Small intestine (tissue), 7 donors: ENCODE measurements around the gene PUS7. TPM values are rescaled to one million over a fixed set of nuclear protein-coding genes. Genes with fewer than 3 reads are reported as not detected.
"Not testable (repeated sequence)": the region's sequence is repeated elsewhere in the genome, so short reads cannot be mapped to it uniquely, and the experiment has no call there.

Source experiments
- DNase-seq, 2 donors: peaks; one replicate each; pipeline versions ENCODE4 v3.0.0 to v3.0.0-alpha.2; 2013
- FAIRE-seq: peaks from 2 replicates; lab custom pipeline; 2012; peaks lifted over from hg19 to GRCh38; lab: Jason Lieb, UNC
- H3K27ac ChIP-seq, 3 donors: one replicate each; pipeline ENCODE4 v1.5.1; 2013; ENCODE audit warnings: low read length in 2 of 3, mild to moderate bottlenecking in 2 of 3, control low read depth in 1 of 3, inconsistent platforms in 1 of 3, low read depth in 1 of 3, moderate library complexity in 1 of 3
- H3K27me3 ChIP-seq, 3 donors: one replicate each; pipeline ENCODE4 v1.6.1; 2013; ENCODE audit warnings: low read length in 3 of 3, inconsistent platforms in 1 of 3; ENCODE audit not compliant: control insufficient read depth in 3 of 3, insufficient read depth in 3 of 3
- H3K36me3 ChIP-seq, 3 donors: one replicate each; pipeline ENCODE4 v1.6.1; 2013; ENCODE audit warnings: low read length in 3 of 3, inconsistent platforms in 1 of 3, low read depth in 1 of 3, mild to moderate bottlenecking in 1 of 3, moderate library complexity in 1 of 3; ENCODE audit not compliant: control insufficient read depth in 3 of 3, insufficient read depth in 2 of 3
- H3K4me1 ChIP-seq, 3 donors: one replicate each; pipeline ENCODE4 v1.6.1; 2013; ENCODE audit warnings: low read length in 2 of 3, inconsistent platforms in 1 of 3, low read depth in 1 of 3, mild to moderate bottlenecking in 1 of 3, moderate library complexity in 1 of 3; ENCODE audit not compliant: control insufficient read depth in 3 of 3, insufficient read depth in 2 of 3
- H3K4me3 ChIP-seq, 3 donors: one replicate each; pipeline ENCODE4 v1.5.1; 2013; ENCODE audit warnings: low read length in 3 of 3, control low read depth in 1 of 3, inconsistent platforms in 1 of 3, low read depth in 1 of 3, mild to moderate bottlenecking in 1 of 3, moderate library complexity in 1 of 3
- H3K9me3 ChIP-seq, 2 donors: one replicate each; pipeline ENCODE4 v1.6.1; 2013; ENCODE audit warnings: low read depth in 1 of 2, low read length in 1 of 2; ENCODE audit not compliant: control insufficient read depth in 2 of 2, insufficient read depth in 1 of 2
- WGBS, 3 donors: extraction: QIAGEN DNeasy Blood & Tissue Kit; methylation state at CpG; one replicate each; pipeline ENCODE4 v1.1.7; 2013; 5-methylcytosine and 5-hydroxymethylcytosine counted together
- polyA plus RNA-seq, 4 donors: library from polyadenylated mRNA; stranded (reverse) in 3 of 4; unstranded in 1 of 4; fragments of 200-250 nt in 3 of 4; fragments of 120-200 nt in 1 of 4; gene quantifications; one replicate each; pipeline versions ENCODE4 v1.2.1 to v1.2.3, GENCODE V29; 2013
- donor health status: healthy with polysubstance abuse.
- donor health status: control.
- donor health status: control.
- donor health status: Bipolar disorder and iron deficiency.
- donor health status: healthy.

Gene PUS7
- polyA plus RNA-seq, 4 donors = 1.3 to 12.4 (median 4.4) TPM

DNA sequence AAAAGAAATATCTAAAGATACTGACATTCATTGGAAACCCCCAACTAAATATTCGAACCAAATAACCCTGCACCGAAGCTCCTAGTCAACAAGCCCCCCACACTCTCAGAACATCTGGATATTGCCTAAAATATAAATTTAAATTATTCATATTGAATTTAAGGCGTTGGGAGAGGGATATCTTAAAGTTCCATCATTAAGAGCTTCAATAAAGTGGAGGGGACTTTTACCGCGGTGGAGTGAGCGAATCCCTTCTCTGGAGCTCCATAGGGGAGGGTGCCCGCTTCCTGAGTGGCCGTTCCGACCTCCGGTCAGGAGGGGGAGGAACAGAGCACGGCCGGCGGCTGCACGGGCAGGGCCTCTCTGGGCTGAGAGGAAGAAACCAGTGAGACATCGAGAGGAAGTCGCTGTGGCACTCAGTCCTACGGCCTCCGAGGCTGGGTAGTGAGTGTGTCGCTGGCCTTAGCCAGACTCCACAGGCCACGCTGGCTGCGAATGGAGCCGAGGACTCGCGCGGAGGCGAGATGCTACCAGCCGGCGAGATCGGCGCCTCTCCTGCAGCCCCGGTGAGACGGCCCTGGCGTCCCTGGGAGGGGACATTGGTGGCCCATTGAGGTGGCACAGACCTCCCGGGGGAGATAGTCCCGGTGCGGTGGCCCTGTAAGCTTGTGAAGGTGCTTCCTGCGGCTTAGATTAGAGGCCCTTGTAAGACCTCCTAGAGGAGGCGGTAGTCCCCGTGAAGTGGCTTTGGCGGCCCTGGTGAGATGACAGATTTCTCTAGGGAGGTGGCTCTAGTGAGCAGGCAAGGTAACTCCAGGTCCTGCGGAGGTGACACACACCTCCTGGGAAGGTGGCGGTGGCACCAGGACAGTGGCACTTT is 10.0 kb upstream of the PUS7 start, which contains the start of gene RINT1:
RINT1 (plus strand) TSS at position 410 of the 880 bp plus-strand sequence; CDS start at position 525, 115 bp downstream.
- Histone ChIP-seq H3K27ac (peak within 1 kb of the TSS; percentile 63 to 93 (median 90)), H3K4me1 (peaks cover 3 to 14% (median 8%) of the 10 kb centered on the region in 3 donors), H3K4me3 (peak within 1 kb of the TSS; percentile 72 to 81 (median 73)), H3K9me3 (no peaks in the 10 kb centered on the region), H3K36me3 (peaks cover 0 to 13% (median 0%) of the 10 kb centered on the region in 3 donors), H3K27me3 (no peaks in the 10 kb centered on the region)
- DNase-seq = peak; percentile 93 to 96
- WGBS, 3 donors = 2% methylated on average over 40 to 42 of the region's 42 CpGs
- FAIRE-seq = no peak

GRCh38 chr7:105530546-105530945 is 8.5 kb upstream of the PUS7 start:
- DNase-seq = no peak
- Histone ChIP-seq H3K9me3 (no peaks in the 10 kb centered on the region), H3K27me3 (no peaks in the 10 kb centered on the region), H3K36me3 (peaks cover 0 to 6% (median 0%) of the 10 kb centered on the region in 3 donors), H3K27ac (no peak overlapping the region), H3K4me3 (no peak overlapping the region), H3K4me1 (peaks cover 3 to 14% (median 8%) of the 10 kb centered on the region in 3 donors)
- FAIRE-seq = no peak
- WGBS, 3 donors = 95 to 96% (median 96%) methylated on average over 20 of the region's 20 CpGs

DNA sequence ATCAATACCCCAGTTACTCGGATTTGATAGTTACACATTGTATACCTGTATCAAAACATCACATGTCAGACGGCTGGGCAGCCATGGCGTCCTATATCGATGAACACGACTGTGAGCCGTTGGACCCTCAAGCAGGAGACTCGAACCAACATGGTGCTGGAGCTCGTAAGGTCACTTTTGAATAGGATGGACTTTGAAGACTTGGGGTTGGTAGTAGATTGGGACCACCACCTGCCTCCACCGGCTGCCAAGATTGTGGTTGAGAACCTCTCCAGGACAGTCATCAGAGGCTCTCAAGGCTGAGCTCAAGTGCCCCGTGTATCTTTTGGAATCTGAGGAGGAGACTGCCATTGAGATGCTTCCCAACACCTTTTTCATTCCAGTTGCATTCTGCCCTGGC is 8.1 kb upstream of the PUS7 start:
- DNase-seq (no peak), FAIRE-seq (no peak)
- Histone ChIP-seq H3K36me3 (peaks cover 0 to 3% (median 0%) of the 10 kb centered on the region in 3 donors), H3K27ac (no peak overlapping the region), H3K27me3 (no peaks in the 10 kb centered on the region), H3K9me3 (no peaks in the 10 kb centered on the region), H3K4me3 (no peak overlapping the region), H3K4me1 (peaks cover 3 to 14% (median 8%) of the 10 kb centered on the region in 3 donors)
- WGBS, 3 donors = 94 to 96% (median 96%) methylated on average over 10 of the region's 10 CpGs

GRCh38 chr7:105527737-105528136 is 5.7 kb upstream of the PUS7 start:
- H3K4me3 ChIP-seq, DNase-seq, FAIRE-seq: not testable (repeated sequence)

GRCh38 chr7:105524840-105525239 is 2.8 kb upstream of the PUS7 start:
- no peak for FAIRE-seq
- 74 to 93% (median 78%) methylated on average over 4 of the region's 4 CpGs for WGBS, 3 donors
- DNase-seq = no peak
- Histone ChIP-seq H3K27ac (no peak overlapping the region), H3K36me3 (peaks cover 0 to under 1% (median 0%) of the 10 kb centered on the region in 3 donors), H3K4me3 (no peak overlapping the region), H3K27me3 (no peaks in the 10 kb centered on the region), H3K9me3 (no peaks in the 10 kb centered on the region), H3K4me1 (peaks cover 0 to 10% (median 0%) of the 10 kb centered on the region in 3 donors)

More at GRCh38 chr7:105527737-105528136, 5.7 kb upstream of the PUS7 start:
- H3K27me3 ChIP-seq, H3K27ac ChIP-seq, H3K9me3 ChIP-seq, H3K36me3 ChIP-seq, H3K4me1 ChIP-seq: not testable (repeated sequence)
- WGBS, 3 donors = 89 to 95% (median 93%) methylated on average over 5 of the region's 5 CpGs

DNA sequence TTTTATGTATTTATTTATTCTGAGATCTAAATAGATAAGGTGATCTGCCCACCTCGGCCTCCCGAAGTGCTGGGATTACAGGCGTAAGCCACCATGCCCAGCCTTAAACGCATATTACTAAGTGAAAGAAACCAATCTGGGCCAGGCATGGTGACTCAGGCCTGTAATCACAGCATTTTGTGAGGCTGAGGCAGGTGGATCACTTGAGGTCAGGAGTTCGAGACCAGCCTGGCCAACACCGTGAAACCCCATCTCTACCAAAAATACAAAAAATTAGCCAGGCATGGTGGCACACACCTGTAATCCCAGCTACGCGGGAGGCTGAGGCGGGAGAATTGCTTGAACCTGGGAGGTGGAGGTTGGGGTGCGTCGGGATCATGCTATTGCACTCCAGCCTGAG is 2.4 kb upstream of the PUS7 start:
- not testable (repeated sequence) for H3K27ac ChIP-seq, DNase-seq, H3K27me3 ChIP-seq, H3K9me3 ChIP-seq, H3K36me3 ChIP-seq, H3K4me3 ChIP-seq, FAIRE-seq
- H3K4me1 ChIP-seq = peaks cover 0 to 10% (median 0%) of the 10 kb centered on the region in 3 donors
- 93 to 96% (median 94%) methylated on average over 11 of the region's 11 CpGs for WGBS, 3 donors

GRCh38 chr7:105521027-105521716 is 899 bp downstream of the PUS7 start:
- WGBS, 3 donors = 4 to 14% (median 9%) methylated on average over 25 of the region's 25 CpGs
- H3K36me3 ChIP-seq = peaks cover 0 to 8% (median 0%) of the 10 kb centered on the region in 3 donors
- peak overlapping the region; percentile 67 to 69 (median 69) for H3K4me3 ChIP-seq
- no peaks in the 10 kb centered on the region for H3K27me3 ChIP-seq
- peak overlapping the region; percentile 67 to 94 (median 84) for H3K27ac ChIP-seq
- no peaks in the 10 kb centered on the region for H3K9me3 ChIP-seq
- peaks cover 0 to 10% (median 0%) of the 10 kb centered on the region in 3 donors for H3K4me1 ChIP-seq
- DNase-seq (peak; percentile 67 to 85), FAIRE-seq (no peak)

- not testable (repeated sequence) for H3K9me3 ChIP-seq, H3K27ac ChIP-seq, DNase-seq, FAIRE-seq, H3K27me3 ChIP-seq, H3K36me3 ChIP-seq, H3K4me3 ChIP-seq
- WGBS, 3 donors = 92 to 96% (median 94%) methylated on average over 7 of the region's 7 CpGs
- H3K4me1 ChIP-seq = peaks cover 0 to 10% (median 0%) of the 10 kb centered on the region in 3 donors
Observed at GRCh38 chr7:105520620-105521019, 1.5 kb downstream of the PUS7 start.
